ENCODE results near the gene MAP4K3.

DNA sequence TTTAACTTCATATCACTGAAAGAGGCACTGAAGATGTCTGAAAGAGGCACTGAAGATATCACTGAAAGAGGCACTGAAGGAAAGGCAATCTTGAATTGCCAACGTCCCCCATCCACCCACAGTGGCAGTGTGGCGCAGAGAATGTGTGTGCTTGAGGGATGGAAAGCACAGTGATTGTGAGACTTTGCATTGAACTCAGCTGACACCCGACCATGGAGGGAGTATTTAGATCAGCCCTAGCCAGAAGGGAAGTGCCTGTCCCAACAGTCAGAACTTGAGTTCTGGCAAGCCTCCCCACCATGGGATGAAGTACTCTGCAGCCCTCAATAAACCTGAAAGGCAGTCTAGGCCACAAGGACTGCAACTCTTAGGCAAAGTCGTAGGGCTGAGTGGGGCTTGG, 33.8 kb downstream of the MAP4K3 start:
- TF ChIP-seq, protein P1, sequence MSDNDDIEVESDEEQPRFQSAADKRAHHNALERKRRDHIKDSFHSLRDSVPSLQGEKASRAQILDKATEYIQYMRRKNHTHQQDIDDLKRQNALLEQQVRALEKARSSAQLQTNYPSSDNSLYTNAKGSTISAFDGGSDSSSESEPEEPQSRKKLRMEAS (IDR thresholded peaks at IDR 0.05; ENCODE audit: low read depth, low read length), result no peak
- no peak for TF ChIP-seq CTCF (IDR thresholded peaks at IDR 0.05; ENCODE audit: low read depth, low read length)
- TF ChIP-seq POLR2A (IDR thresholded peaks at IDR 0.05; ENCODE audit: extremely low read depth, insufficient read length), result no peak
- TF ChIP-seq MYC (IDR thresholded peaks at IDR 0.05; ENCODE audit: low read depth, low read length), result no peak
